Measurements from ENCODE around the gene PLEKHM2.

Gene PLEKHM2

DNA sequence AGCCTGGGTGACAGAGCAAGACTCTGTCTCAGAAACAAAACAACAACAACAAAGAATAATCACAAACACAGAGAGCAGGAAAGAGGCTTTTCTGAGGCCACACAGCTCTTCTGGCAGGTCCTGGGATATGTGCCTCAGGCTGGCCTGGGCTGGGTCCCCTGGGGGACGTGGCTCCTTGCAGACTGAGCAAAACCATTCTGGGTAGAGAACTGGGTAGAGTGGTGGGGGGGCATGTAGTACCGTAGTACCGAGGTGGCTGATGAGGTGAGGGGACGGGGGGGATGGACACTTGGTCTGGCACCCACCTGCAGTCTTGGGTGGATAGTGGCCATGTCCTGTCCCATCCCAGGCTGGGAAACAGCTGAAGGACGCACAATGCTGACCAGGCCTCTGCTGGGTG is 64.1 kb downstream of the PLEKHM2 start:
- TF ChIP-seq, protein P1, sequence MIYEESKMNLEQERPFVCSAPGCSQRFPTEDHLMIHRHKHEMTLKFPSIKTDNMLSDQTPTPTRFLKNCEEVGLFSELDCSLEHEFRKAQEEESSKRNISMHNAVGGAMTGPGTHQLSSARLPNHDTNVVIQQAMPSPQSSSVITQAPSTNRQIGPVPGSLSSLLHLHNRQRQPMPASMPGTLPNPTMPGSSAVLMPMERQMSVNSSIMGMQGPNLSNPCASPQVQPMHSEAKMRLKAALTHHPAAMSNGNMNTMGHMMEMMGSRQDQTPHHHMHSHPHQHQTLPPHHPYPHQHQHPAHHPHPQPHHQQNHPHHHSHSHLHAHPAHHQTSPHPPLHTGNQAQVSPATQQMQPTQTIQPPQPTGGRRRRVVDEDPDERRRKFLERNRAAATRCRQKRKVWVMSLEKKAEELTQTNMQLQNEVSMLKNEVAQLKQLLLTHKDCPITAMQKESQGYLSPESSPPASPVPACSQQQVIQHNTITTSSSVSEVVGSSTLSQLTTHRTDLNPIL (CRISPR knock-in tag; IDR thresholded peaks at IDR 0.05; ENCODE audit: low read depth): no peak
- ATAC-seq: no peak

DNA sequence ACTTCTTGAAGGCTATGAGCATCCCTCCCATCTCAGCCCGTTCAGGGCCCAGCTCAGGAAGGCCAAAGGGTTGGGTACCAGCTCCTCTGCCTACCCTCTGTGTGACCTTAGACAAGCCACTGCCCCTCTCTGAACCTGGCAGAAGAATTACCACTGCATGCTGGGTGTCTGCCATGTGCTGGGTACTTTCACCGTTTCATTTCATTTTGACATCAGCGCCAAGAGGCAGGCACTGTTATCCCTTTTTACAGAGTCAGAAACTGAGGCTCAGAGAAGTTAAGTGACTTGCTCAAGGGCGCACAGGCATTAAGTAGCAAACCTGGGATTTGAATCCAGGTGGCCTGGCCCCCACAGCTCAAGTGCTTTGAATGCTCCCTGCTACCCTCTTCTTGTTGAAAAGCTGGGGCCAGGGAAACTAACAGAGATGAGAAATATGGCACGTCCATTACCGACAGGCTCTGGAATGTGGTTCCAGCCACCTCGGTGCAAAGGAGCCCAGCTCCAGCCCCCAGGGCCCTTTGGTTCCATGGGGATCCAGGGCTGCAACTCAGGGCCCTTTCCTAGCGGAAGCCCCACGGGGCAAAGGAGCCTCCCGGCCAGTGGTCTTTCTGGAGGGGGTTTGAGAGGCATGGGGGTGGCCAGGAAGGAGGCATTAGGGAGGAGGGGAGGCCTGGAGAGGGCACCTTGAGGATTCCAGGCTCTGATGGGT is 64.7 kb downstream of the PLEKHM2 start:
- ATAC-seq: no peak
- no peak for TF ChIP-seq ISL1 (CRISPR knock-in tag; IDR thresholded peaks at IDR 0.05)
- no peak for TF ChIP-seq ARNTL (CRISPR knock-in tag; IDR thresholded peaks at IDR 0.05; ENCODE audit: borderline replicate concordance, low read depth)
- no peak for TF ChIP-seq SNAI2 (CRISPR knock-in tag; IDR thresholded peaks at IDR 0.05)
- TF ChIP-seq TCF4 (CRISPR knock-in tag; IDR thresholded peaks at IDR 0.05; ENCODE audit: borderline replicate concordance): no peak
- TF ChIP-seq, protein P2, sequence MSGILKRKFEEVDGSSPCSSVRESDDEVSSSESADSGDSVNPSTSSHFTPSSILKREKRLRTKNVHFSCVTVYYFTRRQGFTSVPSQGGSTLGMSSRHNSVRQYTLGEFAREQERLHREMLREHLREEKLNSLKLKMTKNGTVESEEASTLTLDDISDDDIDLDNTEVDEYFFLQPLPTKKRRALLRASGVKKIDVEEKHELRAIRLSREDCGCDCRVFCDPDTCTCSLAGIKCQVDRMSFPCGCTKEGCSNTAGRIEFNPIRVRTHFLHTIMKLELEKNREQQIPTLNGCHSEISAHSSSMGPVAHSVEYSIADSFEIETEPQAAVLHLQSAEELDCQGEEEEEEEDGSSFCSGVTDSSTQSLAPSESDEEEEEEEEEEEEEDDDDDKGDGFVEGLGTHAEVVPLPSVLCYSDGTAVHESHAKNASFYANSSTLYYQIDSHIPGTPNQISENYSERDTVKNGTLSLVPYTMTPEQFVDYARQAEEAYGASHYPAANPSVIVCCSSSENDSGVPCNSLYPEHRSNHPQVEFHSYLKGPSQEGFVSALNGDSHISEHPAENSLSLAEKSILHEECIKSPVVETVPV (CRISPR knock-in tag; IDR thresholded peaks at IDR 0.05): no peak
- TF ChIP-seq, protein P3, sequence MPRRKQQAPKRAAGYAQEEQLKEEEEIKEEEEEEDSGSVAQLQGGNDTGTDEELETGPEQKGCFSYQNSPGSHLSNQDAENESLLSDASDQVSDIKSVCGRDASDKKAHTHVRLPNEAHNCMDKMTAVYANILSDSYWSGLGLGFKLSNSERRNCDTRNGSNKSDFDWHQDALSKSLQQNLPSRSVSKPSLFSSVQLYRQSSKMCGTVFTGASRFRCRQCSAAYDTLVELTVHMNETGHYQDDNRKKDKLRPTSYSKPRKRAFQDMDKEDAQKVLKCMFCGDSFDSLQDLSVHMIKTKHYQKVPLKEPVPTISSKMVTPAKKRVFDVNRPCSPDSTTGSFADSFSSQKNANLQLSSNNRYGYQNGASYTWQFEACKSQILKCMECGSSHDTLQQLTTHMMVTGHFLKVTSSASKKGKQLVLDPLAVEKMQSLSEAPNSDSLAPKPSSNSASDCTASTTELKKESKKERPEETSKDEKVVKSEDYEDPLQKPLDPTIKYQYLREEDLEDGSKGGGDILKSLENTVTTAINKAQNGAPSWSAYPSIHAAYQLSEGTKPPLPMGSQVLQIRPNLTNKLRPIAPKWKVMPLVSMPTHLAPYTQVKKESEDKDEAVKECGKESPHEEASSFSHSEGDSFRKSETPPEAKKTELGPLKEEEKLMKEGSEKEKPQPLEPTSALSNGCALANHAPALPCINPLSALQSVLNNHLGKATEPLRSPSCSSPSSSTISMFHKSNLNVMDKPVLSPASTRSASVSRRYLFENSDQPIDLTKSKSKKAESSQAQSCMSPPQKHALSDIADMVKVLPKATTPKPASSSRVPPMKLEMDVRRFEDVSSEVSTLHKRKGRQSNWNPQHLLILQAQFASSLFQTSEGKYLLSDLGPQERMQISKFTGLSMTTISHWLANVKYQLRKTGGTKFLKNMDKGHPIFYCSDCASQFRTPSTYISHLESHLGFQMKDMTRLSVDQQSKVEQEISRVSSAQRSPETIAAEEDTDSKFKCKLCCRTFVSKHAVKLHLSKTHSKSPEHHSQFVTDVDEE (CRISPR knock-in tag; IDR thresholded peaks at IDR 0.05): no peak
- TF ChIP-seq, protein P4, sequence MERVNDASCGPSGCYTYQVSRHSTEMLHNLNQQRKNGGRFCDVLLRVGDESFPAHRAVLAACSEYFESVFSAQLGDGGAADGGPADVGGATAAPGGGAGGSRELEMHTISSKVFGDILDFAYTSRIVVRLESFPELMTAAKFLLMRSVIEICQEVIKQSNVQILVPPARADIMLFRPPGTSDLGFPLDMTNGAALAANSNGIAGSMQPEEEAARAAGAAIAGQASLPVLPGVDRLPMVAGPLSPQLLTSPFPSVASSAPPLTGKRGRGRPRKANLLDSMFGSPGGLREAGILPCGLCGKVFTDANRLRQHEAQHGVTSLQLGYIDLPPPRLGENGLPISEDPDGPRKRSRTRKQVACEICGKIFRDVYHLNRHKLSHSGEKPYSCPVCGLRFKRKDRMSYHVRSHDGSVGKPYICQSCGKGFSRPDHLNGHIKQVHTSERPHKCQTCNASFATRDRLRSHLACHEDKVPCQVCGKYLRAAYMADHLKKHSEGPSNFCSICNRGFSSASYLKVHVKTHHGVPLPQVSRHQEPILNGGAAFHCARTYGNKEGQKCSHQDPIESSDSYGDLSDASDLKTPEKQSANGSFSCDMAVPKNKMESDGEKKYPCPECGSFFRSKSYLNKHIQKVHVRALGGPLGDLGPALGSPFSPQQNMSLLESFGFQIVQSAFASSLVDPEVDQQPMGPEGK (CRISPR knock-in tag; IDR thresholded peaks at IDR 0.05; ENCODE audit: borderline replicate concordance): no peak
- TF ChIP-seq CSDC2 (CRISPR knock-in tag; IDR thresholded peaks at IDR 0.05): no peak
- TF ChIP-seq ZFP3 (CRISPR knock-in tag; IDR thresholded peaks at IDR 0.05): no peak
- no peak for TF ChIP-seq GLIS3 (CRISPR knock-in tag; IDR thresholded peaks at IDR 0.05)
- TF ChIP-seq ZNF70 (CRISPR knock-in tag; IDR thresholded peaks at IDR 0.05): no peak
- TF ChIP-seq, protein P1 (CRISPR knock-in tag; IDR thresholded peaks at IDR 0.05; ENCODE audit: low read depth): no peak
- no peak for TF ChIP-seq ZNF565 (CRISPR knock-in tag; conservative IDR thresholded peaks at IDR 0.05; ENCODE audit: low read depth)
- no peak for TF ChIP-seq OSR1 (CRISPR knock-in tag; IDR thresholded peaks at IDR 0.05)
- no peak for TF ChIP-seq ZC3H10 (CRISPR knock-in tag; IDR thresholded peaks at IDR 0.05)
- TF ChIP-seq RARB (CRISPR knock-in tag; IDR thresholded peaks at IDR 0.05): no peak

DNA sequence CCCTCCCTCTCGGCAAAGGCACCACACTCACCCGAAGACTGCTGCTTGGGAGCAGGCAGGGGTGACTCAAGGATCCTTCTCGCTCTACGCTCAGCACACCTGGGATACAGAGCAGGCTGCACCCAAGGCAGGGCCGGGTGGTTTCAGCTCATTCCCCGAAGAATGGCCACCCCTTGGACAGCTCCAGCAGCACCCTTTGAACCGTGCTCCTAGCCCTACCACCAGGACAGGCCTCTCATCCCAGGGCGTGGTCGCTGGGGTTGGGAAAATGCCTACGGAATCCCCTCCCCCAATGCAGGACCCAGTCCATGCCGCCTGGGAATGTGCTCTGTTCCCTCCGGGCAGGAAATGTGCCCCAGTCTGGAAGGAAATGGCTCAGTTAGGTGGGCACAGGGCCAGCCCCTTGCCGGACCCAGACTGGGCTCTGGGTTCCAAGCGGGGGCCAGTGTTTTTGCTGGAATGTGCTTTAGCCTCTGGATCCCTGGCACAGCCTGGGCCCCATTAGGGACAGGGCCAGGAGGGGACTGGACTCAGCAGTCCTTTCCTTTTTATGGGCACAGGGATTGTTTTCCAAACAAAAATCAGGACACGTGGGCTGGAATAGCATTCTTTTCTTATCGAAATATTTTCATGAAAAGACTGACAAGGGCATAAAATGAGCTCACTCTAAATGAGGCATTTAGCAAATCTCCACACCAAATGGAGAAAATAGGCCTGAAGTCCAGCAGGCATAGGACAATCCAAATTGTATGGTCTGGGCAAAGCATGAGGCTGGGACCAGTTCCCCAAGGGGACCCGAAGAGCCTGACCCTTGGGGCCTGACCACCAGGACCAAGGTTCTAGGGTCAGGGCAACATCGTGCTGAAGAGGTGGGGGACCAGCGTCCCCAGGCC is 65.5 kb downstream of the PLEKHM2 start:
- TF ChIP-seq GLIS3 (CRISPR knock-in tag; IDR thresholded peaks at IDR 0.05): no peak
- TF ChIP-seq ZFP30 (CRISPR knock-in tag; IDR thresholded peaks at IDR 0.05): no peak
- no peak for TF ChIP-seq CSDC2 (CRISPR knock-in tag; IDR thresholded peaks at IDR 0.05)
- ATAC-seq: peak; percentile 45

DNA sequence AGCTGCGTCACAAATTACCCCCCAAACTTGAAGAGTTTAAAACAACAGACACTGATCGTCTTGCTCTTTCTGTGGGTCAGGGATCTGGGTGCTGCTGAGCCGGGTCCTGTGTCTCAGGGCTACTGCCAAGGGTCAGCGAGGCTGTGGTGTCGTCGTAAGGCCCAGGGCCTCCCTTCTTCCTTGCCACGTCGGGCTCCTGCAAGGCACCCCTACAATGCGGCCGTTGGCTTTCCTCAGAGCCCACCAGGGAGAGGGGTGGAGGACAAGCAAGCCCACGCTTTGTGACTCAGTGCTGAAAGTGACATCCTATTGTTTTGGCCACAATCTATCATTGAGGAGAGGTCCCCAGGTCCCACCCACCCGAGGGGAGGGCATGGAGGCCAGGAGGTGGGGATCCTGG is 66.8 kb downstream of the PLEKHM2 start:
- ATAC-seq: no peak
- TF ChIP-seq, protein P3 (CRISPR knock-in tag; IDR thresholded peaks at IDR 0.05): no peak
- TF ChIP-seq ESRRG (CRISPR knock-in tag; IDR thresholded peaks at IDR 0.05): no peak
- TF ChIP-seq ARNTL (CRISPR knock-in tag; IDR thresholded peaks at IDR 0.05; ENCODE audit: borderline replicate concordance, low read depth): no peak
